ENCODE measurements around the gene ZNF99. TPM values are rescaled to one million over a fixed set of nuclear protein-coding genes. Genes with fewer than 3 reads are reported as not detected.
"Not testable (repeated sequence)": the region's sequence is repeated elsewhere in the genome, so short reads cannot be mapped to it uniquely, and the experiment has no call there.

ZNF99 gene
- total and polyA plus RNA-seq, 8 donors: 0.06 TPM; not detected in 7

DNA sequence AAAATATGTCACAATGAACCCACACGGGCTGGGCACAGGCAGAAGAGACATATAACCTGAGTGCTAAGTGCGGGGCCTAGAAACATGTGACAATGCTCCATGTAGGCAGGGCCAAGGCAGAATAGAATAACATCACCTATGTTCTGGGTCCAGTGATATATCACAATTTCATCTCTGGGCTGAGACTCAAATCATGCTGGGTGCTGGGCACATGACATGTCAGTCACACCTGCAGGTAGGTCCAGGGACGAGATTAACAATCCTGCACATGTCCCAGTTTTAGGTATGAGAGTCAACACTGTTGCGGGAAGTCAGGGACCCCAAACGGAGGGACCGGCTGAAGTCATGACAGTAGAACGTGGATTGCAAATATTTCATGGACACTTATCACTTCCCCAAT, 50.3 kb downstream of the ZNF99 start:
- intact Hi-C loops (cut with DNase I): no loop called here
- FAIRE-seq (no peak), ATAC-seq (no peak), DNase-seq (no peak)
- Histone ChIP-seq H3K4me1 (no peaks in the 10 kb centered on the region), H3K4me3 (no peak overlapping the region), H3K36me3 (no peaks in the 10 kb centered on the region), H3K9me3 (no peaks in the 10 kb centered on the region), H3K27me3 (no peaks in the 10 kb centered on the region), H3K27ac (no peak overlapping the region)
- TF ChIP-seq CTCF (IDR thresholded peaks at IDR 0.05): no peak
- 56 to 62% methylated on average over 7 of the region's 7 CpGs for WGBS, 2 donors

DNA sequence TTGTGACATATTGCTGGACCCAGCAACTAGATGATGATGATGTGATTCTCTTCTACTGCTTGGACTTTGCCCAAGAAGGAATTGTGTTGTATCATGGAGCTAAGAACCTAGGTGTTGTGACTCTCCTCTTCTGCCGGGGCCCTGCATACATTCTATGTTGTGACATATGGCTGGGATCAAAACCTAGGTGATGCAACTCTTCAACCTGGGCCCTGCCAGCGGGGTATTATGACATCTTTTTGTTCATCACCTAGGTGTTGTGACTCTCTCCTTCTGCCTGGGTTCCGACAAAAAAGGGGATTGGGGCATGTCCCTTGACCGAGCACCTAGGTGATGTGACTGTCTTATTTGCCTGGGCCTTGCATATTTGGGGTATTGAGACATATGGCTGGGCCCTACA, 55.7 kb downstream of the ZNF99 start:
- H3K4me1 ChIP-seq; DNase-seq; H3K9me3 ChIP-seq; H3K36me3 ChIP-seq; FAIRE-seq; H3K27me3 ChIP-seq; H3K4me3 ChIP-seq; H3K27ac ChIP-seq; intact Hi-C loops (cut with DNase I); ATAC-seq: not testable (repeated sequence)
- 67 to 82% methylated on average over 4 of the region's 4 CpGs for WGBS, 2 donors

DNA sequence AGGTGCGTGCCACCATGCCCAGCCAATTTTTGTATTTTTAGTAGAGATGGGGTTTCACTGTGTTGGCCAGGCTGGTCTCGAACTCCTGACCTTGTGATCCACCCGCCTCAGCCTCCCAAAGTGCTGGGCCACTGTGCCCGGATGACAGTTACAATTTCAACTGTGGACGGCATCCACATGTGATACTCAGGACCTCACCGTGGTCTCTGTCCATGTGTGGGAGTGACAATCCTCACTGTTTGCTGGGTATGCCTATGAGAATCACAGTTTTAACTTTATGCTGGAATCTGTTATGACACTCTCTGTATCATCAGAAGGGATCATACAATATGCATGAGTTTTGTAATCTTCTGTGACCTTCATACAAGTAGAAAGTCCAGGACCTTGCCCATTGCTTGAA, 62.4 kb downstream of the ZNF99 start:
- WGBS, 2 donors: 65 to 78% methylated on average over 6 of the region's 6 CpGs
- H3K27me3 ChIP-seq; H3K4me1 ChIP-seq; DNase-seq; H3K4me3 ChIP-seq; H3K9me3 ChIP-seq; FAIRE-seq; intact Hi-C loops (cut with DNase I); H3K36me3 ChIP-seq; ATAC-seq; H3K27ac ChIP-seq: not testable (repeated sequence)

- H3K4me3 ChIP-seq: no peak overlapping the region
- no peaks in the 10 kb centered on the region for H3K27me3 ChIP-seq
- no peak for TF ChIP-seq CTCF (IDR thresholded peaks at IDR 0.05)
- no peak overlapping the region for H3K27ac ChIP-seq
- H3K9me3 ChIP-seq: no peaks in the 10 kb centered on the region
- DNase-seq: peak in 1 of 6 donors; percentile 26
- no peak for ATAC-seq
- 12 to 18% methylated on average over 27 of the region's 27 CpGs for WGBS, 2 donors
- no peak for FAIRE-seq
- no peaks in the 10 kb centered on the region for H3K4me1 ChIP-seq
- H3K36me3 ChIP-seq: no peaks in the 10 kb centered on the region
- intact Hi-C loops (cut with DNase I): no loop called here
Measured at GRCh38 chr19:22708983-22709382, 75.0 kb downstream of the ZNF99 start.

GRCh38 chr19:22703096-22703495, 80.9 kb downstream of the ZNF99 start:
- H3K36me3 ChIP-seq; FAIRE-seq; intact Hi-C loops (cut with DNase I); H3K27me3 ChIP-seq; H3K27ac ChIP-seq; H3K9me3 ChIP-seq; ATAC-seq; H3K4me1 ChIP-seq; H3K4me3 ChIP-seq: not testable (repeated sequence)
- DNase-seq: peak in 1 of 6 donors; percentile 50
- 89 to 93% methylated on average over 28 of the region's 28 CpGs for WGBS, 2 donors

DNA sequence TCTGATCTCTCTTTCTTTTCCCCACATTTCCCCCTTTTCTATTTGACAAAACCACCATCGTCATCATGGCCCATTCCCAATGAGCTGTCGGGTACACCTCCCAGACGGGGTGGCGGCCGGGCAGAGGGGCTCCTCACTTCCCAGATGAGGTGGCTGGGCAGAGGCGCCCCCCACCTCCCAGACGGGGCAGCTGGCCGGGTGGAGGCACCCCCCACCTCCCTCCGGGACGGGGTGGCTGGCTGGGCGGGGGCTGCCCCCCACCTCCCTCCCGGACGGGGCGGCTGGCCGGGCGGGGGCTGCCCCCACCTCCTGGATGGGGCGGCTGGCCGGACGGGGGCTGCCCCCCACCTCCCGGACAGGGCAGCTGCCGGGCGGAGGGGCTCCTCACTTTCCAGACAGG, 81.3 kb downstream of the ZNF99 start:
- H3K4me1 ChIP-seq; H3K27ac ChIP-seq; H3K27me3 ChIP-seq; DNase-seq; ATAC-seq; FAIRE-seq; H3K9me3 ChIP-seq; H3K4me3 ChIP-seq; H3K36me3 ChIP-seq; intact Hi-C loops (cut with DNase I): not testable (repeated sequence)
- 82 to 86% methylated on average over 10 to 22 of the region's 22 CpGs for WGBS, 2 donors

Other genes with a start within 250 kb of the ZNF99 start
- under 1 TPM in 4 of 6 donors, not detected in 2; 0.06 to 0.31 (median 0.14) TPM for gene ZNF492, start 149.8 kb downstream of the ZNF99 start, total RNA-seq
- gene ZNF492, start 149.8 kb downstream of the ZNF99 start, polyA plus RNA-seq: under 1 TPM in 1 of 2 donors, not detected in 1; 0.05 TPM
- not detected for gene ZNF723, start 48.1 kb upstream of the ZNF99 start, total RNA-seq
- gene ZNF723, start 48.1 kb upstream of the ZNF99 start, polyA plus RNA-seq: not detected
- gene ZNF728, start 219.0 kb upstream of the ZNF99 start, total RNA-seq: under 1 TPM; 0.18 to 0.44 (median 0.23) TPM
- gene ZNF728, start 219.0 kb upstream of the ZNF99 start, polyA plus RNA-seq: not detected

All from pancreas (tissue), 10 donors.